Measurements from ENCODE around the gene MMP24OS.

MMP24OS gene

GRCh38 chr20:35284992-35285805 is 7.3 kb upstream of the MMP24OS start:
- TF ChIP-seq CTCF (IDR thresholded peaks at IDR 0.05; ENCODE audit: control insufficient read depth, extremely low read depth, insufficient read depth), result no peak
- H3K4me3 ChIP-seq (ENCODE audit: low read depth, low read length), result peak overlapping the region; percentile 77
- DNase-seq (ENCODE audit: low read depth), result no peak

- DNase-seq (ENCODE audit: low read depth), result peak; percentile 74
- no peak for TF ChIP-seq CTCF (IDR thresholded peaks at IDR 0.05; ENCODE audit: control insufficient read depth, extremely low read depth, insufficient read depth)
- H3K4me3 ChIP-seq (ENCODE audit: low read depth, low read length), result peak within 1 kb of the TSS; percentile 77
These were observed 6.5 kb upstream of the MMP24OS start, which contains the start of gene EIF6 for GRCh38 chr20:35284267-35284991. Gene EIF6, minus strand, starts transcription at chr20:35284772. Its CDS starts 285 bp downstream, at chr20:35284487.

GRCh38 chr20:35283441-35284266 is 5.7 kb upstream of the MMP24OS start:
- TF ChIP-seq CTCF (IDR thresholded peaks at IDR 0.05; ENCODE audit: control insufficient read depth, extremely low read depth, insufficient read depth), result no peak
- peak overlapping the region; percentile 77 for H3K4me3 ChIP-seq (ENCODE audit: low read depth, low read length)
- DNase-seq (ENCODE audit: low read depth), result no peak

- DNase-seq (ENCODE audit: low read depth), result no peak
- no peak for TF ChIP-seq CTCF (IDR thresholded peaks at IDR 0.05; ENCODE audit: control insufficient read depth, extremely low read depth, insufficient read depth)
- no peak overlapping the region for H3K4me3 ChIP-seq (ENCODE audit: low read depth, low read length)
These were observed 3.7 kb upstream of the MMP24OS start for GRCh38 chr20:35281506-35282101.

- no peak for DNase-seq (ENCODE audit: low read depth)
- H3K4me3 ChIP-seq (ENCODE audit: low read depth, low read length), result no peak overlapping the region
- TF ChIP-seq CTCF (IDR thresholded peaks at IDR 0.05; ENCODE audit: control insufficient read depth, extremely low read depth, insufficient read depth), result no peak
These were observed 2.6 kb upstream of the MMP24OS start for GRCh38 chr20:35280523-35280922.

- no peak for DNase-seq (ENCODE audit: low read depth)
- no peak for TF ChIP-seq CTCF (IDR thresholded peaks at IDR 0.05; ENCODE audit: control insufficient read depth, extremely low read depth, insufficient read depth)
- H3K4me3 ChIP-seq (ENCODE audit: low read depth, low read length), result no peak overlapping the region
These were observed 1.7 kb upstream of the MMP24OS start for GRCh38 chr20:35279533-35280174.
